Vagina (tissue), 2 donors: ENCODE measurements around the gene CYTH4.

ENCODE experiments used
- POLR2AphosphoS5 ChIP-seq, 2 donors: sonication (generic); formaldehyde crosslinking; IDR thresholded peaks; one replicate each; pipeline ENCODE4 v1.9.0; 2017; ENCODE audit warnings: antibody characterized with exemption in 2 of 2, mild to moderate bottlenecking in 2 of 2, low read depth in 1 of 2; ENCODE audit not compliant: insufficient read depth in 1 of 2
- TF ChIP-seq, protein P1 (sequence below), 3 experiments: fragments of 450-650 bp in 2 of 3; fragments of 200-600 bp in 1 of 3; sonication (generic) in 1 of 3; IDR thresholded peaks; one replicate each; pipeline ENCODE4 v1.5.1; 2017 to 2019; ENCODE audit warnings: antibody characterized with exemption in 3 of 3, mild to moderate bottlenecking in 2 of 3, moderate library complexity in 2 of 3

DNA sequence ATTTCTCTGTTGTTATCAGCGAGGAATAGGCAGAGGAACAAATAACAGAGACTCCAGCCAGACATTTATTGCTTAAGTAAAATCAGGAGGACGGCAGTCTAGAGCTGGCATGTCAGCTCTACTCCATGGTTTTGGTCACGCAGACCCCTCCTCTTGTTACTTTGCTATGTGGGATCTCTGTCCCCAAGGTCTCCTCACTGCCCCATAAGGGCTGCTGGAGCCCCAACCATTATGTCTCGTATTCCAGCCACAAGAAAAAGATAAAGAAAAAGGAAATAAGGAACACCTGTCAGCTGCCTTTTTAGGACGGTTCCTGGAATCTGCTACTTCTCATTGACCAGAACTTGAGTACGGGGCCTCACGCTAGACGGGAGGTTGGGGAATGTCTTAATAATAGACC, 74.6 kb downstream of the CYTH4 start:
- TF ChIP-seq, protein P1, sequence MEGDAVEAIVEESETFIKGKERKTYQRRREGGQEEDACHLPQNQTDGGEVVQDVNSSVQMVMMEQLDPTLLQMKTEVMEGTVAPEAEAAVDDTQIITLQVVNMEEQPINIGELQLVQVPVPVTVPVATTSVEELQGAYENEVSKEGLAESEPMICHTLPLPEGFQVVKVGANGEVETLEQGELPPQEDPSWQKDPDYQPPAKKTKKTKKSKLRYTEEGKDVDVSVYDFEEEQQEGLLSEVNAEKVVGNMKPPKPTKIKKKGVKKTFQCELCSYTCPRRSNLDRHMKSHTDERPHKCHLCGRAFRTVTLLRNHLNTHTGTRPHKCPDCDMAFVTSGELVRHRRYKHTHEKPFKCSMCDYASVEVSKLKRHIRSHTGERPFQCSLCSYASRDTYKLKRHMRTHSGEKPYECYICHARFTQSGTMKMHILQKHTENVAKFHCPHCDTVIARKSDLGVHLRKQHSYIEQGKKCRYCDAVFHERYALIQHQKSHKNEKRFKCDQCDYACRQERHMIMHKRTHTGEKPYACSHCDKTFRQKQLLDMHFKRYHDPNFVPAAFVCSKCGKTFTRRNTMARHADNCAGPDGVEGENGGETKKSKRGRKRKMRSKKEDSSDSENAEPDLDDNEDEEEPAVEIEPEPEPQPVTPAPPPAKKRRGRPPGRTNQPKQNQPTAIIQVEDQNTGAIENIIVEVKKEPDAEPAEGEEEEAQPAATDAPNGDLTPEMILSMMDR (IDR thresholded peaks at IDR 0.05), result no peak
- no peak for TF ChIP-seq POLR2AphosphoS5 (IDR thresholded peaks at IDR 0.05; ENCODE audit: insufficient read depth in 1 of 2, low read depth in 1 of 2)
